ENCODE measurements around the gene PTAFR.

DNA sequence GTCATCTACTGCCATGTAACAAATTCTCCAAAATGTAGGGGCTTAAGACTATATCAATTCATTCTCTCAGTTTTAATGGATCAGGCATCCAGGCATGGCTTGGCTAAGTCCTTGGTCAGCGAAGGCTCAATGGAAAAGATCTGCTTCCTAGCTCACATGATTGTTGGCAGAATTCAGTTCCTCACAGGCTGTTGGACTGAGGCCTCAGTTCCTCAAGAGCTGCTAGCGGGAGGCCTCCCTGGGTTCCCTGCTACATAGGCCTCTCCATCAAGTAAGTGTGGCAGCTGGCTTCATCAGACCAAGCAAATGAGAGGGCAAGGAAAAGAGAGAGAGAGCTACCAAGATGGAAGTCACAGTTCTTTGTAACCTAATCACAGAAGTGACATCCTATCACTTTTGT, 68.5 kb downstream of the PTAFR start:
- TF ChIP-seq CTCF (IDR thresholded peaks at IDR 0.05; ENCODE audit: insufficient read depth, low read length, poor library complexity, severe bottlenecking) (no peak), EZH2phosphoT487 (conservative IDR thresholded peaks at IDR 0.05; ENCODE audit: low read length) (no peak)
